Renal cortex interstitium (tissue), 11 donors: Measurements from ENCODE around the gene VTA1. TPM values are rescaled to one million over a fixed set of nuclear protein-coding genes. Genes with fewer than 3 reads are reported as not detected.
"Not testable (repeated sequence)": the region's sequence is repeated elsewhere in the genome, so short reads cannot be mapped to it uniquely, and the experiment has no call there.

Experiments used
- DNase-seq, 11 donors: peaks; one replicate each; pipeline ENCODE4 v3.0.0-alpha.2; 2013; ENCODE audit warnings: low read depth in 9 of 11, low spot score in 4 of 11; ENCODE audit errors: extremely low read depth in 1 of 11
- polyA plus RNA-seq, 3 donors: library from polyadenylated mRNA; unstranded; fragments of 120-200 nt; gene quantifications; one replicate each; pipeline ENCODE4 v1.2.1, GENCODE V29; 2013; ENCODE audit not compliant: insufficient read length in 3 of 3

Gene VTA1
- polyA plus RNA-seq, 3 donors: 67.5 to 81.4 (median 72.0) TPM

- DNase-seq: peak in 1 of 11 donors; percentile 18
Measured at GRCh38 chr6:142155895-142156757, 9.1 kb downstream of the VTA1 start.

- DNase-seq: not testable (repeated sequence)
Measured at GRCh38 chr6:142156758-142157068, 9.7 kb downstream of the VTA1 start.

- no peak for DNase-seq
Measured at GRCh38 chr6:142162780-142163179, 15.7 kb downstream of the VTA1 start.

- no peak for DNase-seq
Measured at GRCh38 chr6:142165227-142165626, 18.2 kb downstream of the VTA1 start.

GRCh38 chr6:142167071-142167470, 20.0 kb downstream of the VTA1 start:
- DNase-seq: no peak

GRCh38 chr6:142167486-142167885, 20.4 kb downstream of the VTA1 start:
- no peak for DNase-seq

- DNase-seq: no peak
Measured at GRCh38 chr6:142171351-142171750, 24.3 kb downstream of the VTA1 start.

- DNase-seq: no peak
Measured at GRCh38 chr6:142172758-142173157, 25.7 kb downstream of the VTA1 start.

- no peak for DNase-seq
Measured at GRCh38 chr6:142173980-142174379, 26.9 kb downstream of the VTA1 start.

- DNase-seq: no peak
Measured at GRCh38 chr6:142174703-142175102, 27.6 kb downstream of the VTA1 start.

- no peak for DNase-seq
Measured at GRCh38 chr6:142178129-142178528, 31.1 kb downstream of the VTA1 start.

- DNase-seq: no peak
Measured at GRCh38 chr6:142182004-142182403, 34.9 kb downstream of the VTA1 start.

- no peak for DNase-seq
Measured at GRCh38 chr6:142183351-142183750, 36.3 kb downstream of the VTA1 start.

GRCh38 chr6:142184307-142184706, 37.2 kb downstream of the VTA1 start:
- DNase-seq: no peak

- no peak for DNase-seq
Measured at GRCh38 chr6:142185641-142186040, 38.6 kb downstream of the VTA1 start.

- DNase-seq: peak in 1 of 11 donors; percentile 2
Measured at GRCh38 chr6:142187209-142187608, 40.1 kb downstream of the VTA1 start.

GRCh38 chr6:142188341-142188740, 41.3 kb downstream of the VTA1 start:
- not testable (repeated sequence) for DNase-seq

- DNase-seq: no peak
Measured at GRCh38 chr6:142189057-142189456, 42.0 kb downstream of the VTA1 start.

GRCh38 chr6:142192343-142192742, 45.3 kb downstream of the VTA1 start:
- no peak for DNase-seq

GRCh38 chr6:142193621-142194020, 46.6 kb downstream of the VTA1 start:
- DNase-seq: no peak

GRCh38 chr6:142195862-142196541, 48.9 kb downstream of the VTA1 start:
- DNase-seq: no peak
